ENCODE data around the gene PLIN1.
A peak's percentile ranks its signal among the peaks of the same experiment; 100 is the strongest.
"Not testable (repeated sequence)": the region's sequence is repeated elsewhere in the genome, so short reads cannot be mapped to it uniquely, and the experiment has no call there.

PLIN1 gene, protein sequence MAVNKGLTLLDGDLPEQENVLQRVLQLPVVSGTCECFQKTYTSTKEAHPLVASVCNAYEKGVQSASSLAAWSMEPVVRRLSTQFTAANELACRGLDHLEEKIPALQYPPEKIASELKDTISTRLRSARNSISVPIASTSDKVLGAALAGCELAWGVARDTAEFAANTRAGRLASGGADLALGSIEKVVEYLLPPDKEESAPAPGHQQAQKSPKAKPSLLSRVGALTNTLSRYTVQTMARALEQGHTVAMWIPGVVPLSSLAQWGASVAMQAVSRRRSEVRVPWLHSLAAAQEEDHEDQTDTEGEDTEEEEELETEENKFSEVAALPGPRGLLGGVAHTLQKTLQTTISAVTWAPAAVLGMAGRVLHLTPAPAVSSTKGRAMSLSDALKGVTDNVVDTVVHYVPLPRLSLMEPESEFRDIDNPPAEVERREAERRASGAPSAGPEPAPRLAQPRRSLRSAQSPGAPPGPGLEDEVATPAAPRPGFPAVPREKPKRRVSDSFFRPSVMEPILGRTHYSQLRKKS

DNA sequence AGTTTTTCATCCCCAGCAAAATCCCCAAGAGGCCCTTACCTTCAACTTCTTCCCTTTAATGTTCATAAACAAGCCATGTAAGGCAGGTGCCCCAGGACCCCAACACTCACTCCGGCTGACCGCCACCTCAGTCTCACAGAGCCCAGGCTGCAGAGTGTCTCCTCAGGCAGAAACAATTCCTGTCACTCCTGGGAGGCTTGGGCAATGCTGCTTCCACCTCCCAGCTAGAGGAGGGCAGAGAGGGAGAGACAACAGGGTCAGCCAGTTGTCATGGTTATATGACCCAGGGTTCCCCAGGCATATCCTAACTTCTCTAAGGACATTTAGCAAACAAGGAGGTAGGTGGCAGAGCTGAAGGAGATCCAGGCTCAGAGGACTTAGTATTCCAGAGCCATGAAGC is at the start of gene PLIN1:
TSS of gene PLIN1 (minus strand) at position 156 of the 400 bp plus-strand sequence. CDS start 1,878 bp downstream, outside the sequence.
- intact Hi-C loops (cut with micrococcal nuclease), result no loop called here

DNA sequence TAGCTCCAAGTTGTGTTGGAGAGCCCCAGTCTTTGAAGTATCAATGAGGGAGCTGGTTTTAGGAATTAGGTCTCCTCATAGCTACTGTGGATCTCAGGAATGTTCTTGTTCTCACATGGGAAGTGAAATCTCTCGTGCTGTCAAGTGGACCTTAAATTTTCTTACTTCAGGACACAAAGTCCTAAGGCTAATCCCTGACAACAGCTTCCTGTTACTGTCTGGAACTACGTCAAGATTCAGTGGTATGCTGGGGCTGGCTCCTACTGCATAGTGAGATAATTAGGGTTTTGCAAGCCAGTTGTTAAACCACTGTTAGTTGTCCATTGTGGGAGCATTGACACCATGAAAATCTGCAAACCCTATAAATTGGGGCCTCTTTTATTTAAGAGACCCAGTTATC is 49.1 kb upstream of the PLIN1 start:
- peaks cover 11% of the 10 kb centered on the region for H3K27me3 Mint-ChIP-seq
- H3K36me3 Mint-ChIP-seq (ENCODE audit: low read depth), result no peaks in the 10 kb centered on the region
- intact Hi-C loops (cut with micrococcal nuclease), result no loop called here
- no peaks in the 10 kb centered on the region for H3K9me3 Mint-ChIP-seq
- no peak overlapping the region for H3K27ac Mint-ChIP-seq
- H3K4me1 Mint-ChIP-seq (ENCODE audit: low read depth), result no peaks in the 10 kb centered on the region
- H3K4me3 Mint-ChIP-seq, result no peak overlapping the region

More for the DNA sequence above, at the start of gene PLIN1:
- Mint-ChIP-seq H3K27ac (no peak within 1 kb of the TSS), H3K9me3 (no peaks in the 10 kb centered on the region), H3K36me3 (ENCODE audit: low read depth) (no peaks in the 10 kb centered on the region), H3K4me3 (no peak within 1 kb of the TSS), H3K27me3 (peaks cover 1% of the 10 kb centered on the region), H3K4me1 (ENCODE audit: low read depth) (no peaks in the 10 kb centered on the region)

DNA sequence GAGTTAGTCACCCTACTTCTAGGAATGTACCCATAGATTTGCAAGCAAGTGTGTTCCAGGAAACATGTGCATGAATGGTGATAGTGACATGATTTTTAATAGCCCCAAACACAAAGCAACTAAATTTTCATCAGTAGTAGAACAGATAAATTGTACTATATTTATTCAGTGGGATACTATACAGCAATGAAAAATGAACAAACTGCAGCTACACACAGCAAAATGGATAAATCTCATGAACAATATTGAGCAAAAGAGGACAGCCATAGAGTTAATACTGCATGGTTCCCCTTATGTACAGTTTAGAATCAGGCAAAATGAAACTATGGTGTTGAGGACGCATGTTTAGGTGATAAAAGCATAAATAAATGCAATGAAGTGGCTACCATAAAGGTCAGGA is 45.9 kb upstream of the PLIN1 start:
- H3K36me3 Mint-ChIP-seq (ENCODE audit: low read depth), result no peaks in the 10 kb centered on the region
- intact Hi-C loops (cut with micrococcal nuclease), result no loop called here
- H3K4me3 Mint-ChIP-seq, result no peak overlapping the region
- no peaks in the 10 kb centered on the region for H3K4me1 Mint-ChIP-seq (ENCODE audit: low read depth)
- no peaks in the 10 kb centered on the region for H3K9me3 Mint-ChIP-seq
- H3K27me3 Mint-ChIP-seq, result peaks cover 11% of the 10 kb centered on the region
- H3K27ac Mint-ChIP-seq, result no peak overlapping the region

DNA sequence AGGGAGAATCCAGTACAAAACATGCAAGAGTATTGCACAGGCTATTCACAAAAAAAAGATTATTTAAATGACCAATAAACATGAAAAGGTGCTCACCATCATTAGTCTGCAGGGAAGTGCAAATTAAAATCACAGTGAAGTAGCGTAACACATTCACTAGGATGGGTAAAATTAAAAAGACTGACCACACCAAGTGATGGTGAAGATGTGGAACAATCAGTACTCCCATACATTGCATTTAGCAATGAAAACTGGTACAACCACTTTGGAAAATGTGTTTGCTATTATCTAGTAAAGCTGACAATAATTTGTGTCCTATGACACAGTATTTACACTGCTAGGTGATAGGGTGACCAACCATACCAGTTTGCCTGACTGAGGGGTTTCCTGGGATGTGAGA is 45.5 kb upstream of the PLIN1 start:
- no peaks in the 10 kb centered on the region for H3K9me3 Mint-ChIP-seq
- H3K27me3 Mint-ChIP-seq, result peaks cover 10% of the 10 kb centered on the region
- no peaks in the 10 kb centered on the region for H3K36me3 Mint-ChIP-seq (ENCODE audit: low read depth)
- no peak overlapping the region for H3K27ac Mint-ChIP-seq
- no peak overlapping the region for H3K4me3 Mint-ChIP-seq
- H3K4me1 Mint-ChIP-seq (ENCODE audit: low read depth), result no peaks in the 10 kb centered on the region
- intact Hi-C loops (cut with micrococcal nuclease), result no loop called here

DNA sequence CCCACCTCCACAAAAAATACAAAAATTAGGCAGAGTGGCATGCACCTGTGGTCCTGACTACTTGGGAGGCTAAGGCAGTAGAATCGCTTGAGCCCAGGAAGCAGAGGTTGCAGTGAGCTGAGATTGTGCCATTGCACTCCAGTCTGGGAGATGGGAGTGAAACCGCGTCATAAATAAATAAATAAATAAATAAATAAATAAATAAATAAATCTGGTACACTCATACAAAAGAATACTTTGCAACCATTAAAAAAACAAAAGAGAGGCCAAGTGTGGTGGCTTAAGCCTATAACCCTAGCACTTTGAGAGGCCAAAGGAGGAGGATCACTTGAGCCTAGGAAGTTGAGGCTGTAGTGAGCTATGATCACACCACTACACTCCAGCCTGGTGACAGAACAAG is 43.9 kb upstream of the PLIN1 start:
- H3K27me3 Mint-ChIP-seq, result peaks cover 8% of the 10 kb centered on the region
- no peaks in the 10 kb centered on the region for H3K4me1 Mint-ChIP-seq (ENCODE audit: low read depth)
- no peaks in the 10 kb centered on the region for H3K9me3 Mint-ChIP-seq

DNA sequence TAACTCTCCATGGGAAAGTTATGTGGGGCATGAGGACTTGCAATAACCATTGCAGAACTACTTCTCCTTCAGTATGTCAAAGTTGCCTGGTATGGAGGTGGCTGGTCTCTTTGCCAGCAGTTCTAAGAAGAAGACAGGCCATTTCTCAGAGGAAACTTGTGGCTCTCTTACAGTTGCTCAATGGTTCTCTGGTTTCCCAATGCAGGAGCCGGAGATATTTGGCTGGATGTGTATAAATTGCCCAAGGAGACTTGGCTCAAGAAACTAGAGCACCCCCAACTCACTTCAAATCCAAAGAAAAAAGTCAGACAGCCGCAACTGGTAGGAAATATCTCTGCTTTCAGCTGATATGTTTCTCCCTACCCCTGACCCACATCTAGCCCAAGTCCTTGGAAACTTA is 35.6 kb upstream of the PLIN1 start:
- no peaks in the 10 kb centered on the region for H3K36me3 Mint-ChIP-seq (ENCODE audit: low read depth)
- no peaks in the 10 kb centered on the region for H3K4me1 Mint-ChIP-seq (ENCODE audit: low read depth)
- no peaks in the 10 kb centered on the region for H3K9me3 Mint-ChIP-seq
- no peak overlapping the region for H3K4me3 Mint-ChIP-seq
- H3K27me3 Mint-ChIP-seq, result peaks cover 2% of the 10 kb centered on the region
- intact Hi-C loops (cut with micrococcal nuclease), result no loop called here
- no peak overlapping the region for H3K27ac Mint-ChIP-seq

More for the DNA sequence above, 43.9 kb upstream of the PLIN1 start:
- Mint-ChIP-seq H3K4me3 (no peak overlapping the region), H3K27ac (no peak overlapping the region), H3K36me3 (ENCODE audit: low read depth) (no peaks in the 10 kb centered on the region)
- intact Hi-C loops (cut with micrococcal nuclease), result no loop called here

DNA sequence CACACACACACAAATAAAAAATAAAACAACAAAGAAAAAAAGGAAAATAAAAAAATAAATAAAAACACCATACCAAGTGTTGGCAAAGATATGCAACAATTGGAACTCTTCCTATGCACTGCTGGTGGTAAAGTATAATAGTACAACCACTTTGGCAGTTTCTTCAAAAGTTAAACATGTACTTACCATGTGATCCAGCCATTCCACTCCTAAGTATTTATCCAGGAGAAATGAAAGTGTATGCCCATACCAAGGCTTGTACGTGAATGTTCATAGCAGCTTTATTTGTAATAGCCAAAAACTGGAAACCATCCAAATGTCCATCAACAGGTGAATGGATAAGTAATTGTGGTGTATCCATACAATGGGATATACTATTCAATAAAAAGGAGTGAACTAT is 28.4 kb upstream of the PLIN1 start:
- H3K27me3 Mint-ChIP-seq, result peaks cover 5% of the 10 kb centered on the region
- intact Hi-C loops (cut with micrococcal nuclease), result no loop called here
- no peaks in the 10 kb centered on the region for H3K4me1 Mint-ChIP-seq (ENCODE audit: low read depth)
- H3K27ac Mint-ChIP-seq, result no peak overlapping the region
- H3K36me3 Mint-ChIP-seq (ENCODE audit: low read depth), result no peaks in the 10 kb centered on the region
- no peaks in the 10 kb centered on the region for H3K9me3 Mint-ChIP-seq
- H3K4me3 Mint-ChIP-seq, result no peak overlapping the region

DNA sequence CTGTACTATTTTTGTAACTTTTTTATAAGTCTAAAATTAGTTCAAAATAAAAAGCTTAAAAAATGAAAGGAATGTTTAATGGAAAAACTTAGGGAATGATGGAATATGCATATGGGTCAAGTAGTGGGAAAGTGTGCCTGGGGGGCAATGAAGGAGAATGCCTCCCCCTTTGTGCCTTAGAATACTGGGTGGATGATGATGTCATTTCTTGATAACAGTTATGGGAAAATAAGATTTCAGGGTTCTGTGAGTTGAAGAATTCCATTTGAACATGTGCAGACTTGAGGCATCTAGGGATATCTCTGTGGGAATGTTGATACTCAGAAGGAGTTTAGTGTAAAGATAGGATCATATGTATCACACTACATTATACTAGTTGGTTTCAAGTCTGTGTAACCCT is 25.2 kb upstream of the PLIN1 start:
- Mint-ChIP-seq H3K4me3 (no peak overlapping the region), H3K36me3 (ENCODE audit: low read depth) (no peaks in the 10 kb centered on the region), H3K27me3 (peaks cover 7% of the 10 kb centered on the region), H3K9me3 (no peaks in the 10 kb centered on the region), H3K4me1 (ENCODE audit: low read depth) (no peaks in the 10 kb centered on the region), H3K27ac (no peak overlapping the region)
- intact Hi-C loops (cut with micrococcal nuclease), result no loop called here

DNA sequence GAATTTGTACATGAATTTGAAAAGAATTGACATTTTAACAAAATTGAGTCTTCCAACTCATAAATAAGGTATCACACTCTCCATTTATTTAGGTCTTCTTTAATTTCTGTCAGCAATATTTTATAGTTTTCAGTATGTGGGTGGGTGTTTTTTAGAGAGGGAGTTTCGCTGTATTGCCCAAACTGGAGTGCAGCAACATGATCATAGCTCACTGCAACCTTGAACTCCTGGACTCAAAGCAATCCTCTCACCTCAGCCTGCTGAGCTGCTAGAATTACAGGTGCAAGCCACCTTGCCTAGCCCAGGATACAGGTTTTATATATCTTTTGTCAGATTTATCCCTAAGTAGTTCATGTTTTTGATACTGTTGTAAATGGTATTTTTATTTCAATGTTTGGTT is 16.0 kb upstream of the PLIN1 start:
- no peak overlapping the region for H3K27ac Mint-ChIP-seq
- peaks cover 6% of the 10 kb centered on the region for H3K27me3 Mint-ChIP-seq
- H3K4me3 Mint-ChIP-seq, result no peak overlapping the region
- intact Hi-C loops (cut with micrococcal nuclease), result no loop called here
- peaks cover 7% of the 10 kb centered on the region for H3K36me3 Mint-ChIP-seq (ENCODE audit: low read depth)
- peaks cover 11% of the 10 kb centered on the region for H3K4me1 Mint-ChIP-seq (ENCODE audit: low read depth)
- H3K9me3 Mint-ChIP-seq, result no peaks in the 10 kb centered on the region

DNA sequence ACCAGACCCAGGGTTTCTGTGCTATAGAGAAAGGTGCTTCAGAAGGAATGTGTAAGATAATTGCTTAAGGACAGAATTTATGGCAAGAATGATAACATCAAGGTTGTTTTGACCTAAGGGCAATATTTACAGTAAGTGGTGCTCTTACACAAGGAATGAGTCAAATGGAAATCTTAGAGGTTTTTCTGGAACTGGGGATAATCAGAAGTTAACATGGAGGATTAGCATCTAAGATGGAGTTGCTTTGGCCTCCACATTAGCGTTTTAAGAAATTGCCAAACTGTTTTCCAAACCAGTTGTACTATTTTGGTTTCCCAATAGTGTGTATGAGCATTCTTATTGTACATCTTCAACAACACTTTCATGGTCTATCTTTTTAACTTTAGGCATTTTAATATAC is 14.5 kb upstream of the PLIN1 start:
- Mint-ChIP-seq H3K9me3 (no peaks in the 10 kb centered on the region), H3K36me3 (ENCODE audit: low read depth) (peaks cover 10% of the 10 kb centered on the region), H3K4me3 (no peak overlapping the region), H3K27me3 (peaks cover 6% of the 10 kb centered on the region), H3K4me1 (ENCODE audit: low read depth) (peaks cover 14% of the 10 kb centered on the region), H3K27ac (no peak overlapping the region)
- intact Hi-C loops (cut with micrococcal nuclease), result no loop called here

DNA sequence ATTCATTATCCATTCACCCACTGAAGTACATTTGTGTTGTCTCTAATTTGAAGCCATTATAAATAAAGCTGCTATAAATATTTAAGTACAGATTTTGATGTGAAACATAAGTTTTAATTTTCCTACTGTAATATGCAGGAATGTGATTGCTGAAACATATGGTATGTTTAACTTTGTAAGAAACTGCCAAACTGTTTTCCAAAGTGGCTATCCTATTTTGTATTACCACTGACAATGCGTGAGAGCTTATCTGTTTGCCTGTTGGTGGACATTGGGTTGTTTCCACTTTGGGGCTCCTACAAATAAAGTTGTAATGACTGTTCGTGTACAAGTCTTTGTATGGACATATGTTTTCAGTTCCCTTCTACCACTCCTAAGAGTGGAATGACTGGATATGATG is 13.9 kb upstream of the PLIN1 start:
- Mint-ChIP-seq H3K27ac (no peak overlapping the region), H3K36me3 (ENCODE audit: low read depth) (peaks cover 10% of the 10 kb centered on the region), H3K4me3 (no peak overlapping the region), H3K27me3 (peaks cover 6% of the 10 kb centered on the region), H3K9me3 (no peaks in the 10 kb centered on the region), H3K4me1 (ENCODE audit: low read depth) (peaks cover 14% of the 10 kb centered on the region)
- intact Hi-C loops (cut with micrococcal nuclease), result no loop called here

DNA sequence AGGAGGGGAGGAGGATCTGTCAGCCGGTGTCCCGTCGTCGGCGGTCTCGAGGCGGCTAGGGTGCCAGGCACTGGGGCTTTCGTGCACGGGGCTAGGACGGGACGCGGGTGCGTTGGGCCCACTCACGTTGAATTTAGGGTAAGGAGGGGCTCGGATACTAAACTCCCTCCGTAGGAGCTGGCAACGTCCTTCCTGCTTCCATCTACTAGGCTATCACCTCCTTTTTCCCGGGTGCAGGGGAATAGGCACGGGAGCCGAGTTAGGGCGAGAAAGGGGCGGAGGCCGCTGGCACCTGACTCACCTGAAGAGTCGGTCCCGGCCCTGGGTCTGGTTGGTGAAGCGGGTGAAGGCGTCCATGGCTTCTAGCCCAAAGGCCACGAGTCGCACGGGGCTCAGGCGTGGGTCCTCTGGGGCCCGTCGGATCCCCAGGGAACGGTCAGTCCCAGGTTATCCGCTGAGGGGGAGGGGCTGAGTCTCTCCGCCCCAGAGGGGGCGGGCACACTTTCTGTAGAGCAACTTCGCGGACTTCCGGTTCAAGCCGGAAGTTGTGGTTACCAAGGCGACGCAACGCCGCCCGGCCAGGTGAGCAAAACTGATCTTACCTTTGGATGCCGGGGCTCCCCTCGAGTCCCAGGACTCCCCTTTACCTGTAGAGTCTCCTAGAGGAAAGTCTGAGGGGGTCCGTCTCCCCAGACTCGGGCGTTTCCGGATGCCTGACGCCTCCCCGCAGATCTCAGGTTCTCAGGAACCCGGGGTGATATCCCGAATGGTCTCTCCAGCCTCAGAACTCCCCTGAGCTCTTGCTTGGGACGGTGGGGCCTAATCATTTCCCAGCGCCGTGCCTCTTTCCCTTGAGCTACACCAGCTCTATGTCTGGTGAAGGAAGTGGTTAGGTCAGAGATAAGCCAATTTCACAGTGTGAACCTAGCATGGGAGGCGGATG is 11.4 kb upstream of the PLIN1 start, which contains the start of the genes PEX11A and WDR93:
TSS of gene PEX11A (minus strand) at position 479 of the 943 bp plus-strand sequence. CDS start at position 357, 122 bp downstream.
TSS of gene WDR93 (plus strand) at position 536 of the 943 bp plus-strand sequence. CDS start 10,936 bp downstream, outside the sequence.
- intact Hi-C loops (cut with micrococcal nuclease), result no loop called here
- Mint-ChIP-seq H3K4me1 (ENCODE audit: low read depth) (peaks cover 14% of the 10 kb centered on the region), H3K27ac (peak within 1 kb of the TSS; percentile 77), H3K27me3 (peaks cover under 1% of the 10 kb centered on the region), H3K9me3 (no peaks in the 10 kb centered on the region), H3K4me3 (peak within 1 kb of the TSS; percentile 86), H3K36me3 (ENCODE audit: low read depth) (peaks cover 12% of the 10 kb centered on the region)

DNA sequence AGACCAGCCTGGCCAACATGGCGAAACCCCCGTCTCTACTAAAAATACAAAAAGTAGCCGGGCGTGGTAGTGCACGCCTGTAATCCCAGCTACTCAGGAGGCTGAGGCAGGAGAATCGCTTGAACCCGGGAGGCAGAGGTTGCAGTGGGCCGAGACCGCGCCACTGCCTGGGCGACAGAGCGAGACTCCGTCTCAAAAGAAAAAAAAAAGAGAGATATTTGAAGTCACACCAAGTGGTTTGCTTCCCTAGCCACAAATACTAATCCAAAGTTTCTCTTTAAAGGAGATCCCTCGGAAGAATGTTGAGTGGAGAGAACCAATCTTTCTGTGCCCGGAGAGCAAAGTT is 10.7 kb upstream of the PLIN1 start:
- H3K36me3 Mint-ChIP-seq (ENCODE audit: low read depth), result peaks cover 17% of the 10 kb centered on the region
- H3K9me3 Mint-ChIP-seq; intact Hi-C loops (cut with micrococcal nuclease); H3K27me3 Mint-ChIP-seq: not testable (repeated sequence)
- peaks cover 14% of the 10 kb centered on the region for H3K4me1 Mint-ChIP-seq (ENCODE audit: low read depth)
- H3K4me3 Mint-ChIP-seq, result peak overlapping the region; percentile 86
- H3K27ac Mint-ChIP-seq, result peak overlapping the region; percentile 77

DNA sequence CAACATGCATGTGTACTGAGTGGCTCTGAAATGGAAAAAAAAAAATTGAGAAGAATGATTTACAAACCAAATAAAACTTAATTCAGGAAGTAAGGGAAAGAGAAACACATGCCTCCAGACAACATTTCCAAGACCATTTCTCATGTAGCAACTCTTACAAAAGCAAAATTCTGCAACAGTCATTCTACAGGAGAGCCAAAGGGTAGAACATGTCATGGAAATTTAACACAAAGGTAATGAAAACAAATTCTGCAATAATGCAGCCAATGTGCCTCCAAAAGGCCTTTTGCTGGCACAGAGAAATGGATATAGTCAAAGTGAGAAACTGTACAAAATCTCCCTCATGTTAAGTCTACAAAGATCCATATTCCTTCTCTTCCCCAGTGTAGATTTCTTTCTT is 7.4 kb upstream of the PLIN1 start:
- Mint-ChIP-seq H3K4me3 (no peak overlapping the region), H3K9me3 (no peaks in the 10 kb centered on the region), H3K36me3 (ENCODE audit: low read depth) (peaks cover 17% of the 10 kb centered on the region)

More for the DNA sequence above, 7.4 kb upstream of the PLIN1 start:
- Mint-ChIP-seq H3K4me1 (ENCODE audit: low read depth) (peaks cover 14% of the 10 kb centered on the region), H3K27ac (no peak overlapping the region), H3K27me3 (no peaks in the 10 kb centered on the region)
- intact Hi-C loops (cut with micrococcal nuclease), result no loop called here

Data from dendritic cell treated with granulocyte-macrophage colony-stimulating factor and Interleukin-4, amounts not matched to agents 40 ng/mL and 50 ng/mL, for 4 days (primary cell).